ENCODE measurements around the gene WBP11.

DNA sequence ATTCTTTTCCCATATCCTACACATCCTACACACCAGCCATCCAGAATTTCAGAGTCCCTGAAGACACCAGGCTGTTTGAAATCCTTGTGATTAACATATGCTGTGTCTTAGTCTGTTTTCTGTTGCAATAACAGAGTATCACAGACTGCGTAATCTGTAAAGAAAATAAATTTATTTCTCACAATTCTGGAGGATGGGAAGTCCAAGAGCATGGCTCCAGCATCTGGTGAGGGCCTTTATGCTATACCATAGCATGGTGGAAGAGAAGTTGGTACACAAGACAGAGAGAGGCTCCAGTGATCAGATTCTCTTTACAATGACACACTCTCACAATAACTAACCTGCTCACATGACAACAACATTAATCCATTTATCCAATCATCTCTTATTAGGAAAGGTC lies 36.0 kb upstream of the WBP11 start:
- TF ChIP-seq KDM1A (CRISPR knock-in tag; IDR thresholded peaks at IDR 0.05): no peak
- TF ChIP-seq, protein P1, sequence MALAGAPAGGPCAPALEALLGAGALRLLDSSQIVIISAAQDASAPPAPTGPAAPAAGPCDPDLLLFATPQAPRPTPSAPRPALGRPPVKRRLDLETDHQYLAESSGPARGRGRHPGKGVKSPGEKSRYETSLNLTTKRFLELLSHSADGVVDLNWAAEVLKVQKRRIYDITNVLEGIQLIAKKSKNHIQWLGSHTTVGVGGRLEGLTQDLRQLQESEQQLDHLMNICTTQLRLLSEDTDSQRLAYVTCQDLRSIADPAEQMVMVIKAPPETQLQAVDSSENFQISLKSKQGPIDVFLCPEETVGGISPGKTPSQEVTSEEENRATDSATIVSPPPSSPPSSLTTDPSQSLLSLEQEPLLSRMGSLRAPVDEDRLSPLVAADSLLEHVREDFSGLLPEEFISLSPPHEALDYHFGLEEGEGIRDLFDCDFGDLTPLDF (CRISPR knock-in tag; IDR thresholded peaks at IDR 0.05): no peak
- TF ChIP-seq, protein P2, sequence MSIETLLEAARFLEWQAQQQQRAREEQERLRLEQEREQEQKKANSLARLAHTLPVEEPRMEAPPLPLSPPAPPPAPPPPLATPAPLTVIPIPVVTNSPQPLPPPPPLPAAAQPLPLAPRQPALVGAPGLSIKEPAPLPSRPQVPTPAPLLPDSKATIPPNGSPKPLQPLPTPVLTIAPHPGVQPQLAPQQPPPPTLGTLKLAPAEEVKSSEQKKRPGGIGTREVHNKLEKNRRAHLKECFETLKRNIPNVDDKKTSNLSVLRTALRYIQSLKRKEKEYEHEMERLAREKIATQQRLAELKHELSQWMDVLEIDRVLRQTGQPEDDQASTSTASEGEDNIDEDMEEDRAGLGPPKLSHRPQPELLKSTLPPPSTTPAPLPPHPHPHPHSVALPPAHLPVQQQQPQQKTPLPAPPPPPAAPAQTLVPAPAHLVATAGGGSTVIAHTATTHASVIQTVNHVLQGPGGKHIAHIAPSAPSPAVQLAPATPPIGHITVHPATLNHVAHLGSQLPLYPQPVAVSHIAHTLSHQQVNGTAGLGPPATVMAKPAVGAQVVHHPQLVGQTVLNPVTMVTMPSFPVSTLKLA (IDR thresholded peaks at IDR 0.05): no peak
- TF ChIP-seq FOXJ3 (CRISPR knock-in tag; IDR thresholded peaks at IDR 0.05; ENCODE audit: borderline replicate concordance): no peak
- TF ChIP-seq SUZ12 (IDR thresholded peaks at IDR 0.05; ENCODE audit: low read depth, low read length): no peak
- TF ChIP-seq RAD51 (IDR thresholded peaks at IDR 0.05; ENCODE audit: borderline replicate concordance): no peak
- TF ChIP-seq JDP2 (CRISPR knock-in tag; IDR thresholded peaks at IDR 0.05; ENCODE audit: borderline replicate concordance): no peak
- TF ChIP-seq PLRG1 (conservative IDR thresholded peaks at IDR 0.05): no peak
- no peak for TF ChIP-seq RFX3 (CRISPR knock-in tag; IDR thresholded peaks at IDR 0.05)
- no peak for TF ChIP-seq EZH2 (conservative IDR thresholded peaks at IDR 0.05; ENCODE audit: low read depth, low read length)
- TF ChIP-seq, protein P3, sequence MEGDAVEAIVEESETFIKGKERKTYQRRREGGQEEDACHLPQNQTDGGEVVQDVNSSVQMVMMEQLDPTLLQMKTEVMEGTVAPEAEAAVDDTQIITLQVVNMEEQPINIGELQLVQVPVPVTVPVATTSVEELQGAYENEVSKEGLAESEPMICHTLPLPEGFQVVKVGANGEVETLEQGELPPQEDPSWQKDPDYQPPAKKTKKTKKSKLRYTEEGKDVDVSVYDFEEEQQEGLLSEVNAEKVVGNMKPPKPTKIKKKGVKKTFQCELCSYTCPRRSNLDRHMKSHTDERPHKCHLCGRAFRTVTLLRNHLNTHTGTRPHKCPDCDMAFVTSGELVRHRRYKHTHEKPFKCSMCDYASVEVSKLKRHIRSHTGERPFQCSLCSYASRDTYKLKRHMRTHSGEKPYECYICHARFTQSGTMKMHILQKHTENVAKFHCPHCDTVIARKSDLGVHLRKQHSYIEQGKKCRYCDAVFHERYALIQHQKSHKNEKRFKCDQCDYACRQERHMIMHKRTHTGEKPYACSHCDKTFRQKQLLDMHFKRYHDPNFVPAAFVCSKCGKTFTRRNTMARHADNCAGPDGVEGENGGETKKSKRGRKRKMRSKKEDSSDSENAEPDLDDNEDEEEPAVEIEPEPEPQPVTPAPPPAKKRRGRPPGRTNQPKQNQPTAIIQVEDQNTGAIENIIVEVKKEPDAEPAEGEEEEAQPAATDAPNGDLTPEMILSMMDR (CRISPR knock-in tag; IDR thresholded peaks at IDR 0.05): no peak
- no peak for TF ChIP-seq ZNF720 (CRISPR knock-in tag; IDR thresholded peaks at IDR 0.05)
